ENCODE results near the gene KRT33B. TPM values are rescaled to one million over a fixed set of nuclear protein-coding genes. Genes with fewer than 3 reads are reported as not detected.

The KRT33B gene
- total RNA-seq, 2 donors from 2014 or later = not detected

- Histone ChIP-seq H3K9me3 (no peaks in the 10 kb centered on the region), H3K4me1 (ENCODE audit: control insufficient read depth in 1 of 2, low read depth in 2 of 2) (no peaks in the 10 kb centered on the region), H3K36me3 (no peaks in the 10 kb centered on the region), H3K27ac (no peak overlapping the region), H3K4me3 (no peak overlapping the region), H3K27me3 (replicated peaks; ENCODE audit: insufficient read depth) (no peaks in the 10 kb centered on the region)
- no peak for TF ChIP-seq CTCF (IDR thresholded peaks at IDR 0.05)
- no peak for DNase-seq (ENCODE audit: low spot score)
- ATAC-seq (ENCODE audit: insufficient number of reproducible peaks, low FRiP score, low read depth) = no peak
Measured at GRCh38 chr17:41377546-41377945, 7.9 kb upstream of the KRT33B start.

GRCh38 chr17:41369023-41369422 lies 590 bp downstream of the KRT33B start:
- no peak for DNase-seq (ENCODE audit: low spot score)
- Histone ChIP-seq H3K4me1 (ENCODE audit: control insufficient read depth in 1 of 2, low read depth in 2 of 2) (no peaks in the 10 kb centered on the region), H3K36me3 (no peaks in the 10 kb centered on the region), H3K27me3 (replicated peaks; ENCODE audit: insufficient read depth) (no peaks in the 10 kb centered on the region), H3K27ac (no peak overlapping the region), H3K9me3 (no peaks in the 10 kb centered on the region), H3K4me3 (no peak overlapping the region)
- no peak for TF ChIP-seq CTCF (IDR thresholded peaks at IDR 0.05)
- ATAC-seq (ENCODE audit: insufficient number of reproducible peaks, low FRiP score, low read depth) = no peak

GRCh38 chr17:41367426-41368075 lies 2.1 kb downstream of the KRT33B start:
- Histone ChIP-seq H3K27me3 (replicated peaks; ENCODE audit: insufficient read depth) (no peaks in the 10 kb centered on the region), H3K4me3 (no peak overlapping the region), H3K27ac (no peak overlapping the region), H3K4me1 (ENCODE audit: control insufficient read depth in 1 of 2, low read depth in 2 of 2) (no peaks in the 10 kb centered on the region), H3K9me3 (no peaks in the 10 kb centered on the region), H3K36me3 (no peaks in the 10 kb centered on the region)
- DNase-seq (ENCODE audit: low spot score) (no peak), ATAC-seq (ENCODE audit: insufficient number of reproducible peaks, low FRiP score, low read depth) (no peak)
- no peak for TF ChIP-seq CTCF (IDR thresholded peaks at IDR 0.05)

GRCh38 chr17:41366070-41366469 lies 3.5 kb downstream of the KRT33B start:
- Histone ChIP-seq H3K27me3 (replicated peaks; ENCODE audit: insufficient read depth) (no peaks in the 10 kb centered on the region), H3K9me3 (no peaks in the 10 kb centered on the region), H3K36me3 (no peaks in the 10 kb centered on the region), H3K4me3 (no peak overlapping the region), H3K27ac (no peak overlapping the region), H3K4me1 (ENCODE audit: control insufficient read depth in 1 of 2, low read depth in 2 of 2) (no peaks in the 10 kb centered on the region)
- no peak for TF ChIP-seq CTCF (IDR thresholded peaks at IDR 0.05)
- no peak for ATAC-seq (ENCODE audit: insufficient number of reproducible peaks, low FRiP score, low read depth)
- no peak for DNase-seq (ENCODE audit: low spot score)

GRCh38 chr17:41363881-41364280 lies 5.7 kb downstream of the KRT33B start:
- no peaks in the 10 kb centered on the region for H3K4me1 ChIP-seq (ENCODE audit: control insufficient read depth in 1 of 2, low read depth in 2 of 2)
- no peak overlapping the region for H3K27ac ChIP-seq
- no peaks in the 10 kb centered on the region for H3K27me3 ChIP-seq (replicated peaks; ENCODE audit: insufficient read depth)
- no peaks in the 10 kb centered on the region for H3K36me3 ChIP-seq
- no peak overlapping the region for H3K4me3 ChIP-seq
- H3K9me3 ChIP-seq = no peaks in the 10 kb centered on the region
- ATAC-seq (ENCODE audit: insufficient number of reproducible peaks, low FRiP score, low read depth) (no peak), DNase-seq (ENCODE audit: low spot score) (no peak)
- no peak for TF ChIP-seq CTCF (IDR thresholded peaks at IDR 0.05)

Data from thoracic aorta (tissue), 2 donors.